ENCODE results near the gene NRXN3.

Gene NRXN3

DNA sequence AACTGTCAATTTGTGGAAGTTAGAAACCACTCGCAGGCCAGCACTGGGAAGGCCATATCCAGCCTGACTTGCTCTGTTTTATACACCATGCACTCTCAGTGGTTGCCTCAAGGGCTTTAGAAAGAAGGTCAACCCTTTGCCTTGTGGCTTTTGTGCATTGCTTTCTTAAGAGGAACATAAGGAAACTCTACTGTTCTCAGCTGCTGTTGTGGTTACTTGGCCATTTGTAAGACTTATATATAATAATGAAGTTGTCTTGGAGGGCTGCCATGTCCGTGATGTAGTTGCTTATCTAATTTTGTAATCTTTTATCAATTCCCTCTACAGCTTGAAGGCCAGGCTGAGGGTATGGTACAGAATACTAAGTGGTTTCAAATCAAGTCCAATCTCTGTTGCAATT, 1403.3 kb downstream of the NRXN3 start:
- no peak for DNase-seq (ENCODE audit: extremely low read depth, low read depth)
- no peak overlapping the region for H3K4me3 ChIP-seq (replicated peaks; ENCODE audit: low read depth, low read length)
- TF ChIP-seq, protein P1, sequence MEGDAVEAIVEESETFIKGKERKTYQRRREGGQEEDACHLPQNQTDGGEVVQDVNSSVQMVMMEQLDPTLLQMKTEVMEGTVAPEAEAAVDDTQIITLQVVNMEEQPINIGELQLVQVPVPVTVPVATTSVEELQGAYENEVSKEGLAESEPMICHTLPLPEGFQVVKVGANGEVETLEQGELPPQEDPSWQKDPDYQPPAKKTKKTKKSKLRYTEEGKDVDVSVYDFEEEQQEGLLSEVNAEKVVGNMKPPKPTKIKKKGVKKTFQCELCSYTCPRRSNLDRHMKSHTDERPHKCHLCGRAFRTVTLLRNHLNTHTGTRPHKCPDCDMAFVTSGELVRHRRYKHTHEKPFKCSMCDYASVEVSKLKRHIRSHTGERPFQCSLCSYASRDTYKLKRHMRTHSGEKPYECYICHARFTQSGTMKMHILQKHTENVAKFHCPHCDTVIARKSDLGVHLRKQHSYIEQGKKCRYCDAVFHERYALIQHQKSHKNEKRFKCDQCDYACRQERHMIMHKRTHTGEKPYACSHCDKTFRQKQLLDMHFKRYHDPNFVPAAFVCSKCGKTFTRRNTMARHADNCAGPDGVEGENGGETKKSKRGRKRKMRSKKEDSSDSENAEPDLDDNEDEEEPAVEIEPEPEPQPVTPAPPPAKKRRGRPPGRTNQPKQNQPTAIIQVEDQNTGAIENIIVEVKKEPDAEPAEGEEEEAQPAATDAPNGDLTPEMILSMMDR (IDR thresholded peaks at IDR 0.05; ENCODE audit: low read depth, low read length, missing control alignments), result no peak

DNA sequence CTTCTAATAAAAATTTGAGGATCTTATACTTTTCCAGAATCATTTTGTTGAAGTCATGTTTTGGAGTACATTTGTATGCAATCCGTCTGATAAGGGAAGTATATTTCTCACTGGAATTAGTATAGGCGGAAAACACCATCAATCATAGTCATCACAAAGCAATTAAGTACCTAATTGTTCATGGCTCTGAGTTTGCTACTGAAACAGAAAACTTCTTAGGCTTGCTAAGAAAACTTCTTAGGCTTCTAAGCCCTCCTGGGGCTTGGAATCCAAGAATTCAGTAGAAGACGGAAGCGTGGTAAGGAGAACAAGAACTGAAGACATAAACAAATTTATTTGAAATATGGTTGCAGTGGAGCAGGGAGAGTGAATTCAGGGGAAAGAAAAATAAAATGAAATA, 1404.9 kb downstream of the NRXN3 start:
- H3K4me3 ChIP-seq (replicated peaks; ENCODE audit: low read depth, low read length), result no peak overlapping the region
- DNase-seq (ENCODE audit: extremely low read depth, low read depth), result no peak
- TF ChIP-seq, protein P1 (IDR thresholded peaks at IDR 0.05; ENCODE audit: low read depth, low read length, missing control alignments), result no peak

DNA sequence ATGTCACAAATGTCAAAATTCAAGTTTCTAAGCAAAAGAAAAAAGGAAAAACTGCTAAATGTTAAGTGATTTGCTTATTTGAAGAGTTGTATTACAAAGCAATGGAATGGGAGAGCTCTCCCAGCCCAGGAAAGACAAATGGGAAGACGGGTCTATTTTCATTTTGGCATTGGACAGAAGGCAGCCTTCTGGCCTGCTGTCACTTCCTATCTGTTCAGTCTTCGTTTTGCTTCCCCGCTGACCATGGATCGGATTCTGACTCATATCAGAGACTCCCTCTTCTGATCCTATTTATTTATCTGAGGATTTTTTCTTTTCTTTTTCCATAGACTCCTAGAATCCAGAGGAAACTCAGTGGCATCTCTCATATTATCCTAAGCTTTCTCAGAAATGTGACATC, 1406.3 kb downstream of the NRXN3 start:
- DNase-seq (ENCODE audit: extremely low read depth, low read depth), result no peak

DNA sequence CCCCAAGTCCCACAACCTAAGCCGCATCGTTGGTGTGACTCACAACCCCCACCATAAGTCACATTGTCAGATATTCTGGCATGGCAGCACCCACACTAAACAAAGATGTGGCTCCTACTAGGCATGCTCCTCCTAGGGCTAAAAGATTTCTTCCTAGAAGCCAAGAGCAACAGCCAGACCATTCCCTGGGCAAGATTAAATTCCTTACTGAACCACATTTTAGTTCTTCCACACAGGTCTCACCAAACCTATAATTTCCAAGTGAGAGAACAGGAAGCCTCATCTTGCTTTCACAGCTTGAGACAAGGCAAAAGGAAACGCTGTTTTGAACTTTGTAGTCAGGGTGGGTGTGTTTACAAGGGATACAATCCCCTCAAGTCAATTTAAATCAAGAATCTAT, 1408.3 kb downstream of the NRXN3 start:
- DNase-seq (ENCODE audit: extremely low read depth, low read depth), result no peak
- H3K4me3 ChIP-seq (replicated peaks; ENCODE audit: low read depth, low read length), result no peak overlapping the region
- TF ChIP-seq, protein P1 (IDR thresholded peaks at IDR 0.05; ENCODE audit: low read depth, low read length, missing control alignments), result no peak

More for the DNA sequence above, 1406.3 kb downstream of the NRXN3 start:
- no peak overlapping the region for H3K4me3 ChIP-seq (replicated peaks; ENCODE audit: low read depth, low read length)
- TF ChIP-seq, protein P1 (IDR thresholded peaks at IDR 0.05; ENCODE audit: low read depth, low read length, missing control alignments), result no peak

DNA sequence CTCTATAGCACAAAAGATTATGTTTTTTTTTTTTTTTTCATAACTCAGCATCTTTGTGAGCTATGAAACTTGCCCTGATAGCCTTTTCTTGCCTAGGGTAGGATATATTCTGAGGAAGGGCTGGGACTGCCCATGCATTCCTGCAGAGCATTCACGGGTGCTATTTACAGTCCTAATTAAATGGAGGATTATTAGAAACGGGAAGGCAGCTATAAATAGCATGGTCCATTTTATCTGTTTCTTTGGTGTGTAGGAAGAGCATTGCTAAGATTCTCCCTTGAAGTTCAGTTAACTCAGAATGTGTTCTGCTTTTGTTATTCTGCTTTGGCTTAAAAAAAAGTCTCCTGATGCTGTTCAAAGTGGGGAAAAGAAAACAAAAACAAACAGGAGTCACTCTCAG, 1410.2 kb downstream of the NRXN3 start:
- no peak overlapping the region for H3K4me3 ChIP-seq (replicated peaks; ENCODE audit: low read depth, low read length)
- no peak for DNase-seq (ENCODE audit: extremely low read depth, low read depth)
- TF ChIP-seq, protein P1 (IDR thresholded peaks at IDR 0.05; ENCODE audit: low read depth, low read length, missing control alignments), result no peak

DNA sequence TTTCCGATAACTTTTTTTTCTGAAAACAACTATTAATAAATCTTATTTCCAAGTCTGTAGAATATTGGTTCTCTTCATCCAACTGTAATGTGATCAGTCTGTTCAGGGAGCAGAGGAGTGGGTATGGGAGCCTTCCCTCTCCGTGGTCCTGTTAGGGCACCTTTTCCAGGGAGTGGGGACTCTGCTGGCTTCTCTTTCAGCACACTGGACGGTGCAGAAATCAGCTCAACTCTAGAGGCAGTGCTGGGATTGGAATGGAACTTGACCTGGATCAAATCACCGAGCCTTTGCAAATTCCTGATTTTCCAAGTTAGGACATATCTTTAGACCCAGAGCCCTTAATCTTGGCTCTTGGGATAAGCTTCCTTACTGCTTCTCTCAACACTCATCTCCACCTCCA, 1410.7 kb downstream of the NRXN3 start:
- no peak for DNase-seq (ENCODE audit: extremely low read depth, low read depth)
- TF ChIP-seq, protein P1 (IDR thresholded peaks at IDR 0.05; ENCODE audit: low read depth, low read length, missing control alignments), result no peak
- H3K4me3 ChIP-seq (replicated peaks; ENCODE audit: low read depth, low read length), result no peak overlapping the region

DNA sequence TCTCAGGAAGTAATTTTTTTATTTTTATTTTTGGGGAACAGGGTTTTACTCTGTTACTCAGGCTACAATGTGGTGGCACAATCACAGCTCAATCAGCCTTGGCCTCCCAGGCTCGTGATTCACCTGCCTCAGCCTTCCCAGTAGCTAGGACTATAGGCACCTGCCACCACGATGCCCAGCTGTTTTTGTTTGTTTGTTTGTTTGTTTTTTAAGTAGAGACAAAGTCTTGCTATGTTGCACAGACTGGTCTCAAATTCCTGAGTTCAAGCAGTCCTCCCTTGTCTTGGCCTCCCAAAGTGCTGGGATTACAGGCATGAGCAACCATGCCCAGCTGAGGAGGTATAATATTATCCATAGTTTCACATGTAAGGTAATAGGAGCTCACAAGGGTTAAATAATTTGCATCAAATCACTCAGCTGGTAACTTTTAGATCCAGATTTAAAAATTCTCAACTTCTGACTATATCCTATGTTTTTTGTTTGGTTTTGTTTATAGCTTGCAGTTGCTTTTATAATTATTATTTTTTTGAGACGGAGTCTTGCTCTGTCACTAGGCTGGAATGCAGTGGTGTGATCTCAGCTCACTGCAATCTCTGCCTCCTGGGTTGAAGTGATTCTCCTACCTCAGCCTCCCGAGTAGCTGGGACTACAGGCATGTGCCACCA, 1411.9 kb downstream of the NRXN3 start:
- no peak for DNase-seq (ENCODE audit: extremely low read depth, low read depth)
- TF ChIP-seq, protein P1 (IDR thresholded peaks at IDR 0.05; ENCODE audit: low read depth, low read length, missing control alignments), result no peak
- no peak overlapping the region for H3K4me3 ChIP-seq (replicated peaks; ENCODE audit: low read depth, low read length)

Measured in HFF-Myc (cell line).